ENCODE data around the gene ARRDC2.
"Not testable (repeated sequence)": the region's sequence is repeated elsewhere in the genome, so short reads cannot be mapped to it uniquely, and the experiment has no call there.

The ARRDC2 gene

GRCh38 chr19:18007917-18008673 lies at the start of gene ARRDC2:
ARRDC2 (plus strand) TSS chr19:18008170; CDS start chr19:18008311, 141 bp downstream.
- DNase-seq (ENCODE audit: low read depth in 2 of 2), result peak; percentile 72 to 79

GRCh38 chr19:17963936-17964691 lies 43.9 kb upstream of the ARRDC2 start:
- DNase-seq (ENCODE audit: low read depth in 2 of 2), result no peak

- DNase-seq (ENCODE audit: low read depth in 2 of 2), result no peak
Observed at GRCh38 chr19:17965370-17966128, 42.4 kb upstream of the ARRDC2 start.

GRCh38 chr19:17966129-17966483 lies 41.9 kb upstream of the ARRDC2 start:
- DNase-seq (ENCODE audit: low read depth in 2 of 2), result no peak

- DNase-seq (ENCODE audit: low read depth in 2 of 2), result no peak
Observed at GRCh38 chr19:17966550-17967256, 41.3 kb upstream of the ARRDC2 start, which contains the start of gene KCNN1. KCNN1 (plus strand) TSS chr19:17967107; CDS start chr19:17973889, 6,782 bp downstream.

GRCh38 chr19:17967257-17968051 lies 40.5 kb upstream of the ARRDC2 start:
- no peak for DNase-seq (ENCODE audit: low read depth in 2 of 2)

- no peak for DNase-seq (ENCODE audit: low read depth in 2 of 2)
Observed at GRCh38 chr19:17968362-17968761, 39.6 kb upstream of the ARRDC2 start.

- no peak for DNase-seq (ENCODE audit: low read depth in 2 of 2)
Observed at GRCh38 chr19:17969096-17969792, 38.7 kb upstream of the ARRDC2 start.

- no peak for DNase-seq (ENCODE audit: low read depth in 2 of 2)
Observed at GRCh38 chr19:17972230-17972629, 35.7 kb upstream of the ARRDC2 start.

GRCh38 chr19:17973759-17974158 lies 34.2 kb upstream of the ARRDC2 start:
- DNase-seq (ENCODE audit: low read depth in 2 of 2), result no peak

GRCh38 chr19:17974551-17974950 lies 33.4 kb upstream of the ARRDC2 start:
- DNase-seq (ENCODE audit: low read depth in 2 of 2), result no peak

GRCh38 chr19:17975032-17975431 lies 32.9 kb upstream of the ARRDC2 start:
- no peak for DNase-seq (ENCODE audit: low read depth in 2 of 2)

- no peak for DNase-seq (ENCODE audit: low read depth in 2 of 2)
Observed at GRCh38 chr19:17977021-17977420, 30.9 kb upstream of the ARRDC2 start.

GRCh38 chr19:17977488-17977887 lies 30.5 kb upstream of the ARRDC2 start:
- DNase-seq (ENCODE audit: low read depth in 2 of 2), result no peak

GRCh38 chr19:17981611-17982010 lies 26.4 kb upstream of the ARRDC2 start:
- no peak for DNase-seq (ENCODE audit: low read depth in 2 of 2)

- no peak for DNase-seq (ENCODE audit: low read depth in 2 of 2)
Observed at GRCh38 chr19:17982430-17982829, 25.5 kb upstream of the ARRDC2 start.

GRCh38 chr19:17985037-17985818 lies 22.7 kb upstream of the ARRDC2 start:
- no peak for DNase-seq (ENCODE audit: low read depth in 2 of 2)

- DNase-seq (ENCODE audit: low read depth in 2 of 2), result not testable (repeated sequence)
Observed at GRCh38 chr19:17986569-17986968, 21.4 kb upstream of the ARRDC2 start.

GRCh38 chr19:17988161-17988560 lies 19.8 kb upstream of the ARRDC2 start:
- no peak for DNase-seq (ENCODE audit: low read depth in 2 of 2)
